ENCODE data around the gene CCDC102A.

CCDC102A gene

DNA sequence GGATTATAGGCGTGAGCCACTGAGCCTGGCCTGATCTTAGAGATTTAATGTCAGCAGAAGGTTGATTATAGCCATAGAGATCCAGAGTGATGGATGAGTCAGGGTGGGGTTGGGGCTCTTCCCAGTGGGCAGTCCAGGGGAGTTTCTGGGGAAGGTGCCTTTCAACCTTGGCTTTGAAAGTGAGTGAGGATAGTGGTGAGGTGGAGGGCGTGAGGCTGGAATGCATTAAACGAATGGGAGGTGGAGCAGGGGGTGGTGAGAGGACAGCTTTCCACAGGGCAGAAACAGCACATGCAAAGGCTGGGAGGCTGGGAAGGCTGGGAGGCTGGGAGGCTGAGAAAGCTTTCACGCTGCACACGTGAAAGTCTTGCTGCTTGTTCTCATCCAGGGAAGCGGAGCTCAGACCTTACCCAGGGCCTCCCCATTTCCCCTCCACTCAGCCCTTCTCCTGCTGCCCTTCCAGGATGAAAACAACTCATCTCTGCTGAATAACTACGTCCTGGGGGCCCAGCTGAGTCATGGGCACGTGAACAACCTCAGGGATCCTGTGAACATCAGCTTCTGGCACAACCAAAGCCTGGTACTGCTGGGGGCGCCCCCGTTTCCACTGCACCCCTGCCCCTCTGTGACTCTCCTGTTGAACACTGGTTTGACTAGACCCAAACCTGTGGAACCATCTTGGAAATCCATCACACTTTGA lies 28.4 kb upstream of the CCDC102A start:
- DNase-seq, result peak; percentile 47

GRCh38 chr16:57563761-57564160 lies 27.4 kb upstream of the CCDC102A start:
- peak; percentile 43 for DNase-seq

- DNase-seq, result no peak
These were observed 27.0 kb upstream of the CCDC102A start for GRCh38 chr16:57563487-57563750.

GRCh38 chr16:57562669-57563486 lies 26.5 kb upstream of the CCDC102A start:
- peak; percentile 32 for DNase-seq

DNA sequence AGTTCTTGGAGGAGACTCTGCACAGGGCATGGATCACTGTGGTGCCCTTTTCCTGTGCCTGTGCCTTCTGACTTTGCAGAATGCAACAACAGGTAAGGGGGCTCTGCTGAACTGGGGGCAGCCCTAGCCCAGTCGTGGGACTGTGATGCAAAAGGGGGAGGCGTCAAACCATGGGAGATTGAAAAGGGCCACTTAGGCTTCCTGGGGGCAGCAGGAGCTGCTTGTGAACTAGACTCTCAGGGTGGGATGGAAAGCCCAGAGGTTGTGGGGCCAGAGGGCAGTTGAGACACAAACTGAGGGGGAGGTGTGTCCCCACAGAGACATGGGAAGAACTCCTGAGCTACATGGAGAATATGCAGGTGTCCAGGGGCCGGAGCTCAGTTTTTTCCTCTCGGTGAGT lies 25.7 kb upstream of the CCDC102A start:
- peak; percentile 37 for DNase-seq

- peak; percentile 35 for DNase-seq
These were observed 22.9 kb upstream of the CCDC102A start for GRCh38 chr16:57559072-57559790.

GRCh38 chr16:57556941-57557541 lies 20.7 kb upstream of the CCDC102A start:
- DNase-seq, result peak; percentile 15

- DNase-seq, result peak; percentile 26
These were observed 19.5 kb upstream of the CCDC102A start for GRCh38 chr16:57555831-57556230.

DNA sequence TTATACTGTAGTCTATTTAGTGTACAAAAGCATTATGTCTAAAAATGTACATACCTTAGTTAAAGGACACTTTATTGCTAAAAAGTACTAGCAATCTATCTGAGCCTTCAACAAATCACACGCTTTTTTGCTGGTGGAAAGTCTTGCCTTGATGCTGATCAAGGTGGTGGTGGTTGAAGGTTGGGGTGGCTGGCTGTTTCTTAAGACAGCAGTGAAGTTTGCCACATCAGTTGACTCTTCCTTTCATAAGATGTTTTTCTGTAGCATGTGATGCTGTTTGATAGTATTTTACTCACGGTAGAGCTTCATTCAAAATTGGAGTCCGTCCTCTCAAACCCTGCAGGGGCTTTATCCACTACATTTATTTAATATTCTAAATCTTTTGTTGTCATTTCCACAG lies 14.7 kb upstream of the CCDC102A start:
- no peak for DNase-seq

- DNase-seq, result no peak
These were observed 13.4 kb upstream of the CCDC102A start for GRCh38 chr16:57549730-57550129.

- DNase-seq, result peak; percentile 26
These were observed 12.0 kb upstream of the CCDC102A start for GRCh38 chr16:57548408-57548807.

DNA sequence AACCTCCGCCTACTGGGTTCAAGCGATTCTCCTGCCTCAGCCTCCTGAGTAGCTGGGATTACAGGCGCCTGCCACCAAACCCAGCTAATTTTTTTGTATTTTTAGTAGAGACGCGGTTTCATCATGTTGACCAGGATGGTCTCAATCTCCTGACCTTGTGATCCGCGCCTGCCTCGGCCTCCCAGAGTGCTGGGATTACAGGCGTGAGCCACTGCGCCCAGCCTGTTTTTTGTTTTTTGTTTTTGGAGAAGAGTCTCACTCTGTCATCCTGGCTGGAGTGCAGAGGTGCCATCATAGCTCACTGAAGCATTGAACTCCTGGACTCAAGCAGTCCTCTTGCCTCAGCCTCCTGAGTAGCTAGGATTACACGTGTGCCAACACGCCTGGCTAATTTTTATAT lies 11.2 kb upstream of the CCDC102A start:
- DNase-seq, result peak; percentile 23

DNA sequence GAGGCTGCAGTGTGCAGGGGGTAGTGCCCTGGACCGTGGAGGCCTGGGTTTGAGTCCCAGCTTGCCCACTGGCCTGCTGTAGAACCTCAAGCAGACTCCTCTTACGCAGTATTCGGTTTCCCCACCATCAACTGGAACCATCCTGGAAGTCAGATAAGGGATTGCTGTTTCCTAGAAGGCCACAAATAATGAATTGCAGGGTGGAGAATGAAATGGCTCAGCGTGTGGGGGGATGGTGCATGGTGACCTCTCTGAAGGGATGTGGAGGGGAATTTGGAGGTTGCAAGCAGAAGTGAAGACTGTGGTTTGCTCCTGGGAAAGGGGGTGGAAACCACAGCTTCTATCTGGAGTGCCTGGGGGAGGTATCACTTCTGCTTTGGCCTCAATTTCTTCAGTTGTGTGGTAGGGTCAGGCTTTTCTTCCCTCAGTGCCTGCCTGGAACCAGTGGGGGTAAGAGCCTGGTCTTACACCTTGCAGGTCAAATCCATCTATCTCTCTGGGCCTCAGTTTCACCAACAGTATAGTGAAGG lies 7.8 kb upstream of the CCDC102A start:
- peak; percentile 52 for DNase-seq

DNA sequence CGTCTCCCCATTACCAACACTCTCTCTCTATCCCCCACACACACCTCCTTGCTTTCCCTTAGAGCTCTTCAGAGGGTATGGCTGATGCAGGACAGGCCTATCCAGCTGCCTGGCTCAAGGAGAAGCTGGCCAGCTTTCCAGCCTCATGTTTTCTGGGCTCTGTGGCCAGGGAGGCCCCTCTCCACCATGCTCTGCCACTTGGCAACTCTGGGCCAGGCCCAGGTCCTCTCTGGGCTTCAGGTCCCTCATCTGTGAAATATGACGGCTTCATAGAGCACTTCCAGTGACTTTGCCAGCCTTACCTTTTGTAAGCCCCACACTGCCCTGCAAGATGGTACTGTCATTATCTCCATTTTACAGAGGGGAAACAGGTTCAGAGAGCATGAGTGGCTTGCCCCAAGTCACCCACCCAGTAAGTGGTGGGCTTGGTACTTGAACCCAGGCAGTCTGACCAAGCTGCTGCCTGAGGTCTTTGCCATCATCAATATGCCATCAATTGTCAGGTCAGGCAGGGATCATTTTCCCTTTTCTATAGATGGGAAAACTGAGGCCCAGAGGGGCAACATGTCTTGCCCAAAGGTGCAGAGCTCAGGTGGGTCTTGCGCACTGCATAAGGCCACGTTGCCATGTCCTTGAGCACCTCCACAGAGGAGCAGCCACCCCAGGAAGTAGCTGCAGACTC lies 5.5 kb upstream of the CCDC102A start:
- DNase-seq, result peak; percentile 46

- DNase-seq, result peak; percentile 54
These were observed 4.8 kb upstream of the CCDC102A start for GRCh38 chr16:57540906-57541753.

DNA sequence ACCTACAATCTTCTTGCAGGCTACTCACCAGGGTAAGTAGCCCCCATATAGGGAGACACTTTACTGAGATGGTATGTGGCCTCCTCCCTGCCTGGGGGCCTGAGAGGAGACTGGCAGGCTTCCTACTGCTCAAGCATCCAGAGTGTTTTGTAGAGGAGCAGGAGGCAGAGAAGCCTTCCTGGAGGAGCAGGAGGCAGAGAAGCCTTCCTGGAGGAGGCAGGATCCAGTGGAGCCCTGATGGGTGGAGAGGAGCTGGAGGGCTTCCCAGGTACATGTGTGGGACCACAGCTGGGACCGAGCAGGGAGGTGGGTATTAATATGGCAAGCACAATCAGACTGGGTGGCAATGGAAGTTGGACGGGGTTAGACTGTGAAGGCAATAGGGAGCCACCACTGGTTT lies 4.0 kb upstream of the CCDC102A start:
- peak; percentile 48 for DNase-seq

GRCh38 chr16:57539072-57539796 lies 2.9 kb upstream of the CCDC102A start:
- peak; percentile 46 for DNase-seq

DNA sequence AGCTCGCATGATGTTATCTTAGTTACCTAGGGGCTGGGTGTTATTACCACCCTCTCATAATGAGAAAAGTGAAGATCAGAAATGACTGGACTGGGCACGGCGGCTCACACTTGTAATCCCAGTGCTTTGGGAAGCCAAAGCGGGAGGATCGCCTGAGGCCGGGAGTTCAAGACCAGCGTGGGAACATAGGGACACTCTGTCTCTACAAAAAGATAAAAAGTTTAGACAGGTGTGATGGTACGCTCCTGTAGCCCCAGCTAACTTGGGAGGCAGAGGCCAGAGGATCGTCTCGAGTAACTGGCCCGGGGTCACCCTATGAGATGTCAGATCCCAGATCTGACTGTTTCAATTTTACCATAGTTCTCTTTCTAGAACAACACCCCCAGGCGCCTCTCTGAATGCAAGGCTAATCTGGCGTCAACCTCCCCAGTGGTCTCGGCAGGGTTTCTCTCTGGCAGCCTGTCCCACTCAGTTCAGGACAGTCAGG lies 1.9 kb upstream of the CCDC102A start:
- peak; percentile 68 for DNase-seq

DNA sequence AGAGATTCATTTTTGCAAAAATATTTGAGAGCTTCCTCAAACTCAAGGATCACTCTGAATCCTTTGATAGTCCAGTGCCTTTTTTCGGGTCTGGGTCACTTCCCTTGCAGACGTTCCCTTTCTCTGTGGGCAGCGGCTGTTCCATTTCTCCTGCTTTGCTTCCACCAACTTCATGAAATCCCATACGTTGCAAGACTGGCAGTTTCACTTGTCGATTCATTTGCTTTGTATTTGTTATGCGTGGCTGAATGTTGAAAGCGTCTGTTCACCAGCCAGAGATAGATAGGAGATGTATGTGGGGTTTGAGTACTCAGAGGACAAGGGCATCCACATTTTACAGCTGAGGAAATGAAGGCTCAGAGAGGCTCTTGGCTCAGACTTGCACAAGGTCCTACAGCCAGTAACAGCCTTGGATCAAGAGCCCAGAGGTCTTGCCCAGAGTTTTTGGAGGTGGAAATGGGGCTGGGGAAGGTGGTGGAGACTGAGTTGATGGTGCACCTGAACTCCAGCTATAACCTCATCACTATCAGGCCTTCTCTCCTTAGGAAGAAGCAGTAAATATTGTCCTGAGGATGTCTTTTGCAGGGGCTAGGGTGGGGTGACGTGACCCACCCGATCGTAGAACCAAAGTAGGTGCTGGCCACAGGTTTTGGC lies 1.3 kb upstream of the CCDC102A start:
- no peak for DNase-seq

GRCh38 chr16:57537194-57537505 lies 779 bp upstream of the CCDC102A start:
- no peak for DNase-seq

All from activated CD8-positive, alpha-beta memory T cell treated with anti-CD3 and anti-CD28 coated beads, Interleukin-2, amount 50 U/mL, for 48 hours (primary cell).